ENCODE results near the gene USP32. TPM values are rescaled to one million over a fixed set of nuclear protein-coding genes. Genes with fewer than 3 reads are reported as not detected.

The USP32 gene
- polyA plus RNA-seq, 1 experiment = 40.7 TPM

DNA sequence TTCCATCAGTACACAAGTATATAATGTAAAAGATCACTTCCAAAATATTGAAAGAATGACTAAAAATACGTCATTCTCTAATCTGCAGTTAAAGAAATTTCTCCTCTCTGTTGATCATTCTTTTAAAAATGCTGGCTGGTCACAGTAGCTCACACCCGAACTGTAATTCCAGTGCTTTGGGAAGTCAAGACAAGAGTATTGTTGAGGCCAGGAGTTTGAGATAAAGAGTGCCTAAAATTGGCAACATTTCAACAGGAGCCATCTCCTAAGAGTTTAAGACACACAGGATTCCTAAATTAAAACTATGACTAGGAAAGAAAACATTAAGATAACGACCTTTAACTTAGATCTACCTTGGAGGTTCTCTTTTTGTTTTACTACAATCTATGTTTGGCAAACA, 4.5 kb upstream of the USP32 start:
- ChIA-PET POLR2A (no interaction called here), CTCF (interaction anchor here (0.7 kb wide), 1 partner anchor 148 kb away, joined by 3 read pairs; no protein-coding TSS in a partner anchor)
- Histone ChIP-seq H3K27me3 (ENCODE audit: control insufficient read depth, insufficient read depth, low read length) (no peaks in the 10 kb centered on the region), H3K27ac (ENCODE audit: low read depth, low read length) (no peak overlapping the region), H3K4me3 (ENCODE audit: low read depth, low read length) (no peak overlapping the region), H3K9me3 (ENCODE audit: control insufficient read depth, insufficient read depth, low read length) (peaks cover 3% of the 10 kb centered on the region; the same call in 1 of the 2 replicates)
- TF ChIP-seq, protein P1, sequence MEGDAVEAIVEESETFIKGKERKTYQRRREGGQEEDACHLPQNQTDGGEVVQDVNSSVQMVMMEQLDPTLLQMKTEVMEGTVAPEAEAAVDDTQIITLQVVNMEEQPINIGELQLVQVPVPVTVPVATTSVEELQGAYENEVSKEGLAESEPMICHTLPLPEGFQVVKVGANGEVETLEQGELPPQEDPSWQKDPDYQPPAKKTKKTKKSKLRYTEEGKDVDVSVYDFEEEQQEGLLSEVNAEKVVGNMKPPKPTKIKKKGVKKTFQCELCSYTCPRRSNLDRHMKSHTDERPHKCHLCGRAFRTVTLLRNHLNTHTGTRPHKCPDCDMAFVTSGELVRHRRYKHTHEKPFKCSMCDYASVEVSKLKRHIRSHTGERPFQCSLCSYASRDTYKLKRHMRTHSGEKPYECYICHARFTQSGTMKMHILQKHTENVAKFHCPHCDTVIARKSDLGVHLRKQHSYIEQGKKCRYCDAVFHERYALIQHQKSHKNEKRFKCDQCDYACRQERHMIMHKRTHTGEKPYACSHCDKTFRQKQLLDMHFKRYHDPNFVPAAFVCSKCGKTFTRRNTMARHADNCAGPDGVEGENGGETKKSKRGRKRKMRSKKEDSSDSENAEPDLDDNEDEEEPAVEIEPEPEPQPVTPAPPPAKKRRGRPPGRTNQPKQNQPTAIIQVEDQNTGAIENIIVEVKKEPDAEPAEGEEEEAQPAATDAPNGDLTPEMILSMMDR (IDR thresholded peaks at IDR 0.05; ENCODE audit: low read depth, low read length) = no peak
- no peak for DNase-seq (ENCODE audit: low read depth, low spot score)

DNA sequence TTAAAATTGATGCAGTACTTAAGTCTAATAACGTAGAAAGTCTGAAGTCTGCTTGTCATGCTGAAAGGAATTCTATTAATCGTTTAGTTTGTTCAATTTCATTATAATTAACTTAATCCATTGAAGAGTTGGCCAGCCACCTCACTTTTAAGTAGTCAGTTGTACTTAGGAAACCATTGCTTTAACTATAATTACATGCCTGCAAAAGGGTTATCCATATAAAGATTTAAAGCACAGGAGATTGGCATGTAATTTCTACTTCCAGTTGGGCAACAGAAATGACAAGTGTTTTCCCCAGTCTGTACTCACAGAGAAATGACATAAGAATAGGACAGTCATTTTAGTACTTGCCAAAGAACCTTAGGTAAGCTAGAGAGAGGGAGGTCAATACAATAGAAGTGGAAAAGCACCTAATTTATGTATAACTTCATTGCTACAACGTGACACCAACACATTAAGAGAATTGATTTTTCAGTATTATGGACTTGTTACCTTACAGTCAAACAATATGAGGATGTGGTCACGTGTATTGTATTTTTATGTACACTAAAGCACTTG, 3.7 kb upstream of the USP32 start:
- H3K4me3 ChIP-seq (ENCODE audit: low read depth, low read length) = no peak overlapping the region
- no peaks in the 10 kb centered on the region for H3K27me3 ChIP-seq (ENCODE audit: control insufficient read depth, insufficient read depth, low read length)
- POLR2A ChIA-PET = no interaction called here
- TF ChIP-seq, protein P1 (IDR thresholded peaks at IDR 0.05; ENCODE audit: low read depth, low read length) = no peak
- H3K27ac ChIP-seq (ENCODE audit: low read depth, low read length) = no peak overlapping the region
- peaks cover 3% of the 10 kb centered on the region; the same call in 1 of the 2 replicates for H3K9me3 ChIP-seq (ENCODE audit: control insufficient read depth, insufficient read depth, low read length)
- no peak for DNase-seq (ENCODE audit: low read depth, low spot score)
- CTCF ChIA-PET = no interaction called here

DNA sequence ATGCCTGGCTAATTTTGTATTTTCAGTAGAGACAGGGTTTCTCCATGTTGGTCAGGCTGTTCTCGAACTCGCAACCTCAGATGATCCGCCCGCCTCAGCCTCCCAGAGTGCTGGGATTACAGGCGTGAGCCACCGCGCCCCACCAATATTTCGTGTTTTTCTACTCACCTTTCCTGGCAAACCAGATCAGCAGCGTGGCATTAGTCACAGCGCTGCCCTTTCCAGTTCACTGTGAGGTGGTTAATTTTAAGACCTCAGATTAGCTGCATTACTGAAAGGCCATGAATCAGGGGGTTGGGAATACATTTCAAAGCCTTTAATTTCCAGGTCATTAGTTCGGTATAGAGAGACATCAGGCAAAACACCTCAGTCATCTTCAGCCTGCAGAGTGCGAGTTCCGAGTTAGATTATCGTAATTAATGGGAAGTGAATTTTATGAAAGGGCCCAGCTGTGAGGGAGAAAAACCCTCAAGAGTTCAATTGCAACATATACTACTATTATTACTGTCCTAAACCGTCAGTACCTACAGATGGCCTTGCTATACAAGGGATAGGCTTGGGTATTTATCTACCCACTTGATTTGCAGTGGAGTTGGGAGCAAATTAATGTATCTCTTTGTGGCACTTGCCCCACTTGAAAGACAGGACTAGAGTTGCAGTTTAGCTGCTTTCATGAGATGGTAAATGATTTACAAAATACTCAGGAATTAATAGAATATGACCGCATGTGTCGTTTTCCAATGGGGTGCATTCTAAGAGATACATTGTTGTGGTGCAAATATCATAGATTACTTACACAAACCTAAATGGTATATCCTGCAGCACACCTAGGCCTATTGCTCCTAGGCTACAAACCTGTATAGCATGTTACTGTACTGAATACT, 2.1 kb upstream of the USP32 start:
- CTCF ChIA-PET = no interaction called here
- POLR2A ChIA-PET = no interaction called here

DNA sequence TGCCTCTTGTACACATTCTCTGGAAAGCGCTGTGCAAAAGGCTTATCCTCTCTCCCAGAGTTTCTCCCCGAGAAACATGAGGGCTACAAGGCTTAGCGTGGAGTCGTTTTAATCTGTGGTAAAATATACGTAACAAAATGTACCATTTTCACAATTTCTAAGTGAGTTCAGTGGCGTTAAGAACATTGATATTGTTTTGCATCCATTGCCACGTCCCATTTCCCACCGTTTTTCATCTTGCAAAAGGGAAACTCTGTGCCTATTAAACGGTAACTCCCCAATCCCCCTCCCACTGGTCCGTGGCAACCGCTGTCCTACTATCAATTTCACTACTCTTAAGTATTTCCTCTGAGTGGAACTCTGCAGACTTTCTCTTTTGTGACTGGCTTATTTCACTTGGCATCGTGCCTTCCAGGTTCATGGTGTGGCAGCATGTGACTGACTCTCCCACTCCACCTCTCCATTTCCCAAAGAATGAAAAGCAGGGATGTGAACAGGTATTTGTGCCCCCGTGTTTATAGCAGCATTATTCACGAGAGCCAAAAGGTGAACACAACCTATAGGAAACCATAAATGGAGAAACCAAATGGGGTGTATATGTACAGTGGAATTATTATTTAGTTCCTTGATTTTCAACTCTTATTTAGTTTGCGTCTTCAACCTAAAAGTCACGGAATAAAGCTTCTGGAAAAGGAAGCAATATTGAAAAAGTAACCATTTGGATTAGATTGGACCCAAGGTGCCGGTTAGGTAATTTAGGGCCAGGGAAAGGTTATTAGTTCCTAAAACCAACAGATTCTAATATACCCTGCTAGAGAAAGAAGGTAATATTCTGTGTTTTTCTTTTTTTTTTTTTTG, 1.1 kb upstream of the USP32 start:
- CTCF ChIA-PET = no interaction called here
- H3K9me3 ChIP-seq (ENCODE audit: control insufficient read depth, insufficient read depth, low read length) = peaks cover 3% of the 10 kb centered on the region; the same call in 1 of the 2 replicates
- TF ChIP-seq, protein P1 (IDR thresholded peaks at IDR 0.05; ENCODE audit: low read depth, low read length) = no peak
- H3K27ac ChIP-seq (ENCODE audit: low read depth, low read length) = peak overlapping the region; percentile 94
- peak overlapping the region; percentile 93 for H3K4me3 ChIP-seq (ENCODE audit: low read depth, low read length)
- DNase-seq (ENCODE audit: low read depth, low spot score) = no peak
- POLR2A ChIA-PET = interaction anchor here (1.2 to 2.1 kb wide), 3 partner anchors 12 to 207 kb away, joined by 3 to 12 read pairs (median 4); partner anchors contain the start of gene PPM1D
- H3K27me3 ChIP-seq (ENCODE audit: control insufficient read depth, insufficient read depth, low read length) = no peaks in the 10 kb centered on the region

More for the DNA sequence above, 2.1 kb upstream of the USP32 start:
- TF ChIP-seq, protein P1 (IDR thresholded peaks at IDR 0.05; ENCODE audit: low read depth, low read length) = no peak
- H3K4me3 ChIP-seq (ENCODE audit: low read depth, low read length) = no peak overlapping the region
- no peaks in the 10 kb centered on the region for H3K27me3 ChIP-seq (ENCODE audit: control insufficient read depth, insufficient read depth, low read length)
- no peak for DNase-seq (ENCODE audit: low read depth, low spot score)
- no peak overlapping the region for H3K27ac ChIP-seq (ENCODE audit: low read depth, low read length)
- peaks cover 3% of the 10 kb centered on the region; the same call in 1 of the 2 replicates for H3K9me3 ChIP-seq (ENCODE audit: control insufficient read depth, insufficient read depth, low read length)

Data from AG04450 (cell line).